Ovary (tissue), 9 donors: Measurements from ENCODE around the gene GCC1. TPM values are rescaled to one million over a fixed set of nuclear protein-coding genes. Genes with fewer than 3 reads are reported as not detected.

Experiments used
- DNase-seq, 5 donors: peaks; one replicate each; pipeline ENCODE4 v3.0.0-alpha.2; 2019 to 2020
- H3K27ac ChIP-seq, 2 donors: fragments of 200-600 bp; one replicate each; pipeline versions ENCODE4 v1.5.1 to v1.8.0; 2019 to 2022
- H3K27me3 ChIP-seq: fragments of 200-600 bp; one replicate; pipeline ENCODE4 v1.8.0; 2022
- H3K36me3 ChIP-seq: fragments of 200-600 bp; sonication (generic); one replicate; pipeline ENCODE4 v1.5.1; 2019
- H3K4me1 ChIP-seq: one replicate; pipeline ENCODE4 v1.8.1; 2013; ENCODE audit warnings: mild to moderate bottlenecking, moderate library complexity; ENCODE audit not compliant: insufficient read depth
- H3K4me3 ChIP-seq: fragments of 200-600 bp; sonication (generic); one replicate; pipeline ENCODE4 v1.5.1; 2017
- H3K9me3 ChIP-seq, 2 donors: fragments of 200-600 bp in 1 of 2; sonication (generic) in 1 of 2; one replicate each; pipeline versions ENCODE4 v1.5.1 to v1.8.1; 2013 to 2019; ENCODE audit warnings: mild to moderate bottlenecking in 1 of 2, moderate library complexity in 1 of 2
- CTCF ChIP-seq, 3 donors: fragments of 450-650 bp in 2 of 3; fragments of 200-600 bp in 1 of 3; IDR thresholded peaks; one replicate each; pipeline versions ENCODE4 v1.5.1 to v1.8.0; 2016 to 2022; ENCODE audit warnings: antibody characterized with exemption in 3 of 3, mild to moderate bottlenecking in 1 of 3
- EP300 ChIP-seq: sonication (generic); formaldehyde crosslinking; IDR thresholded peaks from one replicate; pipeline ENCODE4 v1.6.1; 2017; ENCODE audit warnings: antibody characterized with exemption
- POLR2A ChIP-seq: fragments of 450-650 bp; IDR thresholded peaks from one replicate; pipeline ENCODE4 v1.6.1; 2017; ENCODE audit warnings: antibody characterized with exemption, mild to moderate bottlenecking, moderate library complexity
- WGBS, 3 donors: extraction: QIAGEN DNeasy Blood & Tissue Kit in 1 of 3; methylation state at CpG; one replicate each; pipeline versions ENCODE4 v1.1.5 to v1.1.7; 2013 to 2017; 5-methylcytosine and 5-hydroxymethylcytosine counted together
- intact Hi-C, 4 donors: fragments of 100-400 bp; cut with DNase I; formaldehyde crosslinking; loops; one replicate each; pipeline versions ENCODE4 v1.11.0 to v1.15.1; 2022 to 2023
- polyA plus RNA-seq, 2 donors: library from polyadenylated mRNA; stranded (reverse); fragments of 200-250 nt in 1 of 2; fragments of 350-450 nt in 1 of 2; fragmentation: Illumina TruSeq in 1 of 2; extraction: RNeasy Lipid Tissue Mini Kit (QIAGEN cat#74804) in 1 of 2; gene quantifications; one replicate each; pipeline ENCODE4 v1.2.3, GENCODE V29; 2013 to 2014
- total RNA-seq, 7 donors: library from RNA; depleted of rRNA in 2 of 7; stranded (reverse); fragments of >200 nt in 2 of 7; fragmentation: NEBNext Ultra II Directional in 3 of 7; extraction: Animal tissue kit (Norgen Biotek cat#: 25700) in 3 of 7; gene quantifications; one replicate each; pipeline versions ENCODE4 v1.1.0 to v1.2.4, GENCODE V29; 2016 to 2023
- donor health status: DM: no; HTN: no; CAD: no; lungs with moderate emphysema.
- donor health status: DM: no; HTN: no; CAD: no.
- donor health status: Bipolar disorder and iron deficiency.
- donor health status: DM: yes; HTN: yes; CAD: no.
- donor health status: DM: no; HTN: no; CAD: no.
- donor health status: DM: yes; HTN: yes; CAD: no.

GCC1 gene
- total and polyA plus RNA-seq, 9 donors = 7.8 to 21.1 (median 13.0) TPM

GRCh38 chr7:127628445-127628844, 43.0 kb upstream of the GCC1 start:
- Histone ChIP-seq H3K9me3 (no peaks in the 10 kb centered on the region), H3K4me3 (no peak overlapping the region), H3K36me3 (no peaks in the 10 kb centered on the region), H3K27ac (no peak overlapping the region), H3K27me3 (no peaks in the 10 kb centered on the region), H3K4me1 (no peaks in the 10 kb centered on the region)
- WGBS, 3 donors = 44 to 51% (median 48%) methylated on average over 3 of the region's 3 CpGs
- intact Hi-C loops = no loop called here
- DNase-seq = no peak
- TF ChIP-seq POLR2A (no peak), EP300 (no peak), CTCF (IDR thresholded peaks at IDR 0.05) (no peak)

- Histone ChIP-seq H3K9me3 (no peaks in the 10 kb centered on the region), H3K27me3 (no peaks in the 10 kb centered on the region), H3K36me3 (no peaks in the 10 kb centered on the region), H3K27ac (no peak overlapping the region), H3K4me1 (no peaks in the 10 kb centered on the region), H3K4me3 (no peak overlapping the region)
- DNase-seq = no peak
- intact Hi-C loops = no loop called here
- TF ChIP-seq POLR2A = no peak
- no peak for TF ChIP-seq EP300
- no peak for TF ChIP-seq CTCF (IDR thresholded peaks at IDR 0.05)
These were observed 39.9 kb upstream of the GCC1 start for GRCh38 chr7:127625331-127625730.

- H3K27ac ChIP-seq = no peak overlapping the region
- TF ChIP-seq CTCF (IDR thresholded peaks at IDR 0.05) (no peak), POLR2A (no peak)
- no peaks in the 10 kb centered on the region for H3K9me3 ChIP-seq
- intact Hi-C loops = no loop called here
- H3K4me3 ChIP-seq = no peak overlapping the region
- H3K36me3 ChIP-seq = no peaks in the 10 kb centered on the region
- WGBS, 3 donors = 1 to 2% (median 2%) methylated on average over 24 of the region's 24 CpGs
- no peak for DNase-seq
- no peaks in the 10 kb centered on the region for H3K27me3 ChIP-seq
- H3K4me1 ChIP-seq = no peaks in the 10 kb centered on the region
These were observed 35.2 kb upstream of the GCC1 start for GRCh38 chr7:127620406-127621233.

- H3K9me3 ChIP-seq = no peaks in the 10 kb centered on the region
- DNase-seq = no peak
- intact Hi-C loops = loop anchor here in 1 of 4 donors (10.0 kb wide), 1 partner anchor 595 kb away; no protein-coding TSS in a partner anchor
- TF ChIP-seq POLR2A (no peak), CTCF (IDR thresholded peaks at IDR 0.05) (no peak), EP300 (no peak)
- H3K27me3 ChIP-seq = no peaks in the 10 kb centered on the region
- no peak overlapping the region for H3K27ac ChIP-seq
- H3K4me1 ChIP-seq = no peaks in the 10 kb centered on the region
- 5 to 10% (median 6%) methylated on average over 22 to 27 of the region's 27 CpGs for WGBS, 3 donors
- no peaks in the 10 kb centered on the region for H3K36me3 ChIP-seq
- no peak overlapping the region for H3K4me3 ChIP-seq
These were observed 34.4 kb upstream of the GCC1 start for GRCh38 chr7:127619681-127620405.
